ENCODE data around the gene CDK9. TPM values are rescaled to one million over a fixed set of nuclear protein-coding genes. Genes with fewer than 3 reads are reported as not detected.

Gene CDK9
- total RNA-seq, 2 donors from 2014 or later: 99.4 to 105 TPM

GRCh38 chr9:127837346-127837745 lies 51.5 kb downstream of the CDK9 start:
- Mint-ChIP-seq H3K36me3 (ENCODE audit: insufficient read depth in 2 of 2) (no peaks in the 10 kb centered on the region), H3K4me1 (ENCODE audit: low read depth) (peaks cover 26% of the 10 kb centered on the region), H3K9me3 (no peaks in the 10 kb centered on the region), H3K27me3 (ENCODE audit: low read depth) (no peaks in the 10 kb centered on the region), H3K4me3 (no peak overlapping the region), H3K27ac (no peak overlapping the region)
- no peak for DNase-seq
- no peak for ATAC-seq (replicated peaks in 1 of 2)

GRCh38 chr9:127838375-127839078 lies 52.7 kb downstream of the CDK9 start:
- no peak for DNase-seq
- H3K4me3 Mint-ChIP-seq: no peak overlapping the region
- no peak for ATAC-seq (replicated peaks in 1 of 2)
- H3K27me3 Mint-ChIP-seq (ENCODE audit: low read depth): no peaks in the 10 kb centered on the region
- H3K36me3 Mint-ChIP-seq (ENCODE audit: insufficient read depth in 2 of 2): no peaks in the 10 kb centered on the region
- H3K27ac Mint-ChIP-seq: no peak overlapping the region
- no peaks in the 10 kb centered on the region for H3K9me3 Mint-ChIP-seq
- peaks cover 14% of the 10 kb centered on the region for H3K4me1 Mint-ChIP-seq (ENCODE audit: low read depth)

Other genes with a start within 250 kb of the CDK9 start
- gene STXBP1, start 173.8 kb upstream of the CDK9 start, total RNA-seq: 10 to 100 TPM; 14.5 to 26.6 TPM
- gene CFAP157, start 79.0 kb upstream of the CDK9 start, total RNA-seq: not detected
- 1 to 10 TPM; 8.0 to 9.2 TPM for gene PTRH1, start 70.4 kb upstream of the CDK9 start, total RNA-seq
- gene TTC16, start 70.0 kb upstream of the CDK9 start, total RNA-seq: 1 to 10 TPM in 1 of 2 donors, under 1 TPM in 1; 0.55 to 5.3 TPM
- gene TOR2A, start 50.7 kb upstream of the CDK9 start, total RNA-seq: 10 to 100 TPM; 12.5 to 16.4 TPM
- gene SH2D3C, start 7.4 kb upstream of the CDK9 start, total RNA-seq: 10 to 100 TPM; 59.5 to 65.8 TPM
- gene FPGS, start 16.8 kb downstream of the CDK9 start, total RNA-seq: 10 to 100 TPM; 53.4 to 57.6 TPM
- gene ENG, start 68.6 kb downstream of the CDK9 start, total RNA-seq: 10 to 100 TPM; 11.1 to 14.4 TPM
- 10 to 100 TPM; 37.7 to 41.9 TPM for gene AK1, start 91.6 kb downstream of the CDK9 start, total RNA-seq
- gene ST6GALNAC6, start 113.6 kb downstream of the CDK9 start, total RNA-seq: 10 to 100 TPM; 74.4 to 75.6 TPM
- 10 to 100 TPM; 28.1 to 30.5 TPM for gene ST6GALNAC4, start 131.0 kb downstream of the CDK9 start, total RNA-seq
- 1 to 10 TPM; 4.4 to 6.4 TPM for gene PIP5KL1, start 144.7 kb downstream of the CDK9 start, total RNA-seq
- 10 to 100 TPM; 44.2 to 51.1 TPM for gene DPM2, start 151.8 kb downstream of the CDK9 start, total RNA-seq
- 10 to 100 TPM; 59.2 to 75.1 TPM for gene EEIG1, start 195.0 kb downstream of the CDK9 start, total RNA-seq